Upper lobe of left lung (tissue), 6 donors: Measurements from ENCODE around the gene BPNT1. TPM values are rescaled to one million over a fixed set of nuclear protein-coding genes. Genes with fewer than 3 reads are reported as not detected.

Source experiments
- ATAC-seq, 2 donors: fragments of 200-7000 bp; cut with Tn5 transposase; one replicate each; pipeline ENCODE4 v1.9.1; 2022; ENCODE audit warnings: mild to moderate bottlenecking in 2 of 2, moderate library complexity in 2 of 2; ENCODE audit not compliant: low FRiP score in 2 of 2
- DNase-seq, 2 donors: peaks; one replicate each; pipeline ENCODE4 v3.0.0-alpha.2; 2019 to 2020
- H3K27ac ChIP-seq, 4 donors: fragments of 200-600 bp; sonication (generic); one replicate each; pipeline ENCODE4 v1.5.1; 2016 to 2019
- H3K27me3 ChIP-seq, 4 donors: fragments of 200-600 bp; sonication (generic); one replicate each; pipeline ENCODE4 v1.5.1; 2017 to 2019
- H3K36me3 ChIP-seq, 4 donors: fragments of 200-600 bp; sonication (generic); one replicate each; pipeline ENCODE4 v1.5.1; 2016 to 2019
- H3K4me1 ChIP-seq, 4 donors: fragments of 200-600 bp; sonication (generic); one replicate each; pipeline ENCODE4 v1.5.1; 2018 to 2019
- H3K4me3 ChIP-seq, 4 donors: fragments of 200-600 bp; sonication (generic); one replicate each; pipeline ENCODE4 v1.5.1; 2017 to 2019; ENCODE audit warnings: mild to moderate bottlenecking in 2 of 4, moderate library complexity in 1 of 4
- H3K9me3 ChIP-seq, 4 donors: fragments of 200-600 bp; sonication (generic); one replicate each; pipeline ENCODE4 v1.5.1; 2018 to 2019
- EP300 ChIP-seq, 4 donors: sonication (generic); formaldehyde crosslinking; IDR thresholded peaks; one replicate each; pipeline ENCODE4 v1.5.1; 2017; ENCODE audit warnings: antibody characterized with exemption in 4 of 4, control low read depth in 2 of 4
- POLR2A ChIP-seq, 4 donors: fragments of 450-650 bp; IDR thresholded peaks; one replicate each; pipeline ENCODE4 v1.5.1; 2016 to 2017; ENCODE audit warnings: antibody characterized with exemption in 4 of 4, mild to moderate bottlenecking in 2 of 4
- POLR2AphosphoS5 ChIP-seq, 2 donors: sonication (generic); formaldehyde crosslinking; IDR thresholded peaks; one replicate each; pipeline ENCODE4 v1.5.1; 2017; ENCODE audit warnings: antibody characterized with exemption in 2 of 2
- WGBS, 2 donors: methylation state at CpG; one replicate each; pipeline ENCODE4 v1.1.5; 2017 to 2018; 5-methylcytosine and 5-hydroxymethylcytosine counted together
- total RNA-seq, 6 donors: library from RNA; depleted of rRNA in 4 of 6; stranded (reverse); fragments of >200 nt in 4 of 6; gene quantifications; one replicate each; pipeline versions ENCODE4 v1.1.0 to v1.2.1, GENCODE V29; 2016 to 2021
- TF ChIP-seq, protein P1 (sequence below), 6 experiments: fragments of 450-650 bp in 4 of 6; fragments of 200-600 bp in 2 of 6; sonication (generic) in 2 of 6; IDR thresholded peaks; one replicate each; pipeline ENCODE4 v1.5.1; 2016 to 2019; ENCODE audit warnings: antibody characterized with exemption in 6 of 6
- donor health status: DM: no; HTN: no; CAD: no; lungs with moderate emphysema.
- donor health status: DM: no; HTN: yes; CAD: no; lungs with severe emphysema.

BPNT1 gene
- total RNA-seq, 6 donors from 2014 or later, result 14.7 to 23.9 (median 21.7) TPM

- no peak for TF ChIP-seq POLR2A (IDR thresholded peaks at IDR 0.05)
- TF ChIP-seq POLR2AphosphoS5 (IDR thresholded peaks at IDR 0.05), result no peak
- TF ChIP-seq EP300 (IDR thresholded peaks at IDR 0.05), result no peak
- TF ChIP-seq, protein P1, sequence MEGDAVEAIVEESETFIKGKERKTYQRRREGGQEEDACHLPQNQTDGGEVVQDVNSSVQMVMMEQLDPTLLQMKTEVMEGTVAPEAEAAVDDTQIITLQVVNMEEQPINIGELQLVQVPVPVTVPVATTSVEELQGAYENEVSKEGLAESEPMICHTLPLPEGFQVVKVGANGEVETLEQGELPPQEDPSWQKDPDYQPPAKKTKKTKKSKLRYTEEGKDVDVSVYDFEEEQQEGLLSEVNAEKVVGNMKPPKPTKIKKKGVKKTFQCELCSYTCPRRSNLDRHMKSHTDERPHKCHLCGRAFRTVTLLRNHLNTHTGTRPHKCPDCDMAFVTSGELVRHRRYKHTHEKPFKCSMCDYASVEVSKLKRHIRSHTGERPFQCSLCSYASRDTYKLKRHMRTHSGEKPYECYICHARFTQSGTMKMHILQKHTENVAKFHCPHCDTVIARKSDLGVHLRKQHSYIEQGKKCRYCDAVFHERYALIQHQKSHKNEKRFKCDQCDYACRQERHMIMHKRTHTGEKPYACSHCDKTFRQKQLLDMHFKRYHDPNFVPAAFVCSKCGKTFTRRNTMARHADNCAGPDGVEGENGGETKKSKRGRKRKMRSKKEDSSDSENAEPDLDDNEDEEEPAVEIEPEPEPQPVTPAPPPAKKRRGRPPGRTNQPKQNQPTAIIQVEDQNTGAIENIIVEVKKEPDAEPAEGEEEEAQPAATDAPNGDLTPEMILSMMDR (IDR thresholded peaks at IDR 0.05), result no peak
- WGBS, 2 donors, result 38 to 73% methylated on average over 3 of the region's 3 CpGs
These were observed 56.7 kb downstream of the BPNT1 start for GRCh38 chr1:220032911-220033310.

GRCh38 chr1:220031287-220031686 lies 58.3 kb downstream of the BPNT1 start:
- ATAC-seq (no peak), DNase-seq (no peak)
- 73 to 89% methylated on average over 2 of the region's 2 CpGs for WGBS, 2 donors
- Histone ChIP-seq H3K27ac (no peak overlapping the region), H3K4me3 (no peak overlapping the region), H3K4me1 (no peaks in the 10 kb centered on the region), H3K9me3 (no peaks in the 10 kb centered on the region), H3K36me3 (peaks cover 18 to 74% (median 30%) of the 10 kb centered on the region in 4 donors), H3K27me3 (no peaks in the 10 kb centered on the region)
- TF ChIP-seq, protein P1 (IDR thresholded peaks at IDR 0.05), result no peak
- TF ChIP-seq EP300 (IDR thresholded peaks at IDR 0.05) (no peak), POLR2A (IDR thresholded peaks at IDR 0.05) (no peak), POLR2AphosphoS5 (IDR thresholded peaks at IDR 0.05) (no peak)

More at GRCh38 chr1:220032911-220033310, 56.7 kb downstream of the BPNT1 start:
- Histone ChIP-seq H3K27ac (no peak overlapping the region), H3K4me3 (no peak overlapping the region), H3K27me3 (no peaks in the 10 kb centered on the region), H3K9me3 (no peaks in the 10 kb centered on the region), H3K4me1 (no peaks in the 10 kb centered on the region), H3K36me3 (peaks cover 18 to 69% (median 30%) of the 10 kb centered on the region in 4 donors)
- DNase-seq (no peak), ATAC-seq (no peak)

DNA sequence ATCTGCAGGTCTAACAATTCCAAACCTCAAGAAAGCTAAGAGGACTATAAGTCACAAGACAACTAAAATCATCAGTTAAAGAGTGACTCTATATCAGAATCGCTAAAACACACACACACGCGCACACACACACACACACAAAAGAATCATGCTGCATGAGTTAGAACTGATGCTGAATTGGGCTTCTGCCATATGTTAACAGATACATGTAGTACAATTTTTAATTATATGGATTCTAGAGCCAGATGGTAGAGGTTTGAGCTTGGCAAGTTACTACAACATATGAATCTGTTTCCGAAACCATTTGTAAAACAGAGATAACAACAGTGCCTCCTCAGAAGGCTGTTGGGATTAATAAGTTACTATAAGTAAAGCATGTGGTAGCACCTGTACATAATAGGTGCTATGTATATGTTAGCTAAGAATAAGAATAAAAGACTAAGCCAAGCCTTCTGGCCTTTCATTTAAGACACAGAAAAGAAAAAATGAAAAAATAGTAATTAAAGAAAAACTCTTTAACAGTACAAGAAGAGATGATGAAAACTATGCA lies 61.2 kb downstream of the BPNT1 start:
- ATAC-seq, result no peak
- peaks cover 14 to 87% (median 39%) of the 10 kb centered on the region in 4 donors for H3K36me3 ChIP-seq
- 88 to 94% methylated on average over 4 of the region's 4 CpGs for WGBS, 2 donors

GRCh38 chr1:220019071-220019470 lies 70.5 kb downstream of the BPNT1 start:
- Histone ChIP-seq H3K27me3 (no peaks in the 10 kb centered on the region), H3K27ac (no peak overlapping the region), H3K36me3 (peaks cover 37 to 97% (median 49%) of the 10 kb centered on the region in 4 donors), H3K9me3 (no peaks in the 10 kb centered on the region), H3K4me1 (no peaks in the 10 kb centered on the region), H3K4me3 (no peak overlapping the region)
- no peak for TF ChIP-seq EP300 (IDR thresholded peaks at IDR 0.05)
- TF ChIP-seq, protein P1 (IDR thresholded peaks at IDR 0.05), result no peak
- no peak for TF ChIP-seq POLR2AphosphoS5 (IDR thresholded peaks at IDR 0.05)
- no peak for TF ChIP-seq POLR2A (IDR thresholded peaks at IDR 0.05)
- no peak for DNase-seq
- no peak for ATAC-seq

More for the DNA sequence above, 61.2 kb downstream of the BPNT1 start:
- Histone ChIP-seq H3K9me3 (no peaks in the 10 kb centered on the region), H3K27me3 (no peaks in the 10 kb centered on the region), H3K4me3 (no peak overlapping the region), H3K27ac (no peak overlapping the region), H3K4me1 (no peaks in the 10 kb centered on the region)
- DNase-seq, result no peak
- TF ChIP-seq POLR2A (IDR thresholded peaks at IDR 0.05), result no peak
- no peak for TF ChIP-seq EP300 (IDR thresholded peaks at IDR 0.05)
- TF ChIP-seq, protein P1 (IDR thresholded peaks at IDR 0.05), result no peak
- no peak for TF ChIP-seq POLR2AphosphoS5 (IDR thresholded peaks at IDR 0.05)

GRCh38 chr1:220013497-220013896 lies 76.1 kb downstream of the BPNT1 start:
- TF ChIP-seq, protein P1 (IDR thresholded peaks at IDR 0.05), result no peak
- TF ChIP-seq POLR2A (IDR thresholded peaks at IDR 0.05), result no peak
- no peak for TF ChIP-seq EP300 (IDR thresholded peaks at IDR 0.05)
- no peak for TF ChIP-seq POLR2AphosphoS5 (IDR thresholded peaks at IDR 0.05)
- ATAC-seq, result no peak
- 79 to 86% methylated on average over 3 of the region's 3 CpGs for WGBS, 2 donors
- Histone ChIP-seq H3K36me3 (peaks cover 10 to 95% (median 38%) of the 10 kb centered on the region in 4 donors), H3K27ac (no peak overlapping the region), H3K4me3 (no peak overlapping the region), H3K9me3 (no peaks in the 10 kb centered on the region), H3K4me1 (no peaks in the 10 kb centered on the region), H3K27me3 (no peaks in the 10 kb centered on the region)
- DNase-seq, result no peak
